GM18907 (cell line): ENCODE measurements around the gene OGG1.

Source experiments
- ATAC-seq: cut with Tn5 transposase; IDR thresholded peaks from one replicate; pipeline ENCODE4 v1.9.1; 2021; ENCODE audit warnings: mild to moderate bottlenecking, moderate library complexity; ENCODE audit not compliant: unreplicated experiment

OGG1 gene

GRCh38 chr3:9781978-9782603, 32.3 kb downstream of the OGG1 start:
- no peak for ATAC-seq

GRCh38 chr3:9782770-9783169, 33.0 kb downstream of the OGG1 start:
- ATAC-seq, result no peak

- ATAC-seq, result no peak
These were observed 34.2 kb downstream of the OGG1 start for GRCh38 chr3:9783954-9784353.

GRCh38 chr3:9784965-9785364, 35.2 kb downstream of the OGG1 start:
- no peak for ATAC-seq

- no peak for ATAC-seq
These were observed 35.9 kb downstream of the OGG1 start for GRCh38 chr3:9785602-9786001.

- no peak for ATAC-seq
These were observed 36.5 kb downstream of the OGG1 start for GRCh38 chr3:9786209-9786739.

- ATAC-seq, result no peak
These were observed 37.3 kb downstream of the OGG1 start for GRCh38 chr3:9786825-9787669.

- no peak for ATAC-seq
These were observed 38.0 kb downstream of the OGG1 start for GRCh38 chr3:9787714-9788113.

- no peak for ATAC-seq
These were observed 41.4 kb downstream of the OGG1 start for GRCh38 chr3:9791127-9791526.

- ATAC-seq, result no peak
These were observed 42.1 kb downstream of the OGG1 start for GRCh38 chr3:9791790-9792404.

GRCh38 chr3:9792405-9793160, 42.8 kb downstream of the OGG1 start, which contains the start of the genes ARPC4 and TADA3:
Gene ARPC4, plus strand, starts transcription at chr3:9793082. Its CDS starts 40 bp downstream, at chr3:9793122.
Gene TADA3, minus strand, starts transcription at chr3:9792473. Its CDS starts 1,007 bp downstream, at chr3:9791466.
- ATAC-seq, result peak; percentile 91

- ATAC-seq, result no peak
These were observed 43.5 kb downstream of the OGG1 start for GRCh38 chr3:9793161-9793781.

GRCh38 chr3:9794400-9794799, 44.6 kb downstream of the OGG1 start:
- no peak for ATAC-seq

GRCh38 chr3:9795207-9795606, 45.5 kb downstream of the OGG1 start:
- ATAC-seq, result no peak

- no peak for ATAC-seq
These were observed 47.6 kb downstream of the OGG1 start for GRCh38 chr3:9797196-9797945.

GRCh38 chr3:9800529-9800928, 50.8 kb downstream of the OGG1 start:
- no peak for ATAC-seq

GRCh38 chr3:9803494-9803893, 53.7 kb downstream of the OGG1 start:
- no peak for ATAC-seq

GRCh38 chr3:9804996-9805395, 55.2 kb downstream of the OGG1 start:
- ATAC-seq, result no peak

GRCh38 chr3:9806137-9806536, 56.4 kb downstream of the OGG1 start:
- ATAC-seq, result no peak
